ENCODE measurements around the gene ALDH7A1.

ALDH7A1 gene

GRCh38 chr5:126506079-126506478 lies 88.9 kb downstream of the ALDH7A1 start:
- DNase-seq: no peak

GRCh38 chr5:126503602-126504104 lies 91.4 kb downstream of the ALDH7A1 start:
- no peak for DNase-seq

- DNase-seq: no peak
Measured at GRCh38 chr5:126501448-126501847, 93.6 kb downstream of the ALDH7A1 start.

GRCh38 chr5:126499853-126500342 lies 95.1 kb downstream of the ALDH7A1 start:
- no peak for DNase-seq

GRCh38 chr5:126499278-126499677 lies 95.7 kb downstream of the ALDH7A1 start:
- DNase-seq: no peak

- DNase-seq: no peak
Measured at GRCh38 chr5:126497506-126497905, 97.5 kb downstream of the ALDH7A1 start.

- DNase-seq: no peak
Measured at GRCh38 chr5:126494393-126494792, 100.6 kb downstream of the ALDH7A1 start.

- no peak for DNase-seq
Measured at GRCh38 chr5:126492939-126493338, 102.1 kb downstream of the ALDH7A1 start.

- DNase-seq: no peak
Measured at GRCh38 chr5:126490167-126490940, 104.7 kb downstream of the ALDH7A1 start.

- DNase-seq: no peak
Measured at GRCh38 chr5:126488443-126489065, 106.5 kb downstream of the ALDH7A1 start.

- no peak for DNase-seq
Measured at GRCh38 chr5:126487596-126487995, 107.4 kb downstream of the ALDH7A1 start.

GRCh38 chr5:126486332-126486731 lies 108.7 kb downstream of the ALDH7A1 start:
- no peak for DNase-seq

GRCh38 chr5:126484253-126484652 lies 110.8 kb downstream of the ALDH7A1 start:
- DNase-seq: no peak

- DNase-seq: no peak
Measured at GRCh38 chr5:126483156-126483555, 111.9 kb downstream of the ALDH7A1 start.

- no peak for DNase-seq
Measured at GRCh38 chr5:126482591-126482990, 112.4 kb downstream of the ALDH7A1 start.

- no peak for DNase-seq
Measured at GRCh38 chr5:126481243-126481642, 113.8 kb downstream of the ALDH7A1 start.
